ENCODE data around the gene AMFR. TPM values are rescaled to one million over a fixed set of nuclear protein-coding genes. Genes with fewer than 3 reads are reported as not detected.

AMFR gene
- total RNA-seq, 6 experiments from 2014 or later = 104 to 117 (median 112) TPM

DNA sequence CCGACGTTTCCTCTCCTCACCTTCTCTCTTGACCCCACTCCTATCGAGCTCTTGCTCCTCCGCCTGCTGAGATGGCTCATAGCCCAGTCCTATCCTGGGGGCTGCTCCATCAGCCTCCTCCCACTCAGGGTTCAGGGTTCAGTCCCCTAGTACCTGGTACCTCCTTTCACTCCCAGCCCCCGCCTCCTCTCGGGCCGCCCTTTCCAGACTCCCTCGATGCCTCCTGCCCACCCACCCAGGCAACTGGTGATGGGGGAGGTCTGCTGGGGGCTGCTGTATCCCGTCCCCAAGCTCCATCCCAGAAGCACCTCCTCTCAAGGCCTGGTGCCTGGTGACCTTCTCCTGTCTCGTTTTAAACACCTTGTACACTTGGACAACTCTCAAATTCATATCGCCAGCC is 93.9 kb downstream of the AMFR start:
- DNase-seq = no peak
- H3K4me3 Mint-ChIP-seq = no peak overlapping the region
- H3K27ac Mint-ChIP-seq = no peak overlapping the region
- H3K36me3 Mint-ChIP-seq (ENCODE audit: low read depth) = no peaks in the 10 kb centered on the region
- no peaks in the 10 kb centered on the region for H3K9me3 Mint-ChIP-seq
- H3K27me3 Mint-ChIP-seq (ENCODE audit: insufficient read depth) = peaks cover 23% of the 10 kb centered on the region
- TF ChIP-seq CTCF (IDR thresholded peaks at IDR 0.05) = no peak
- peaks cover 6% of the 10 kb centered on the region; the same call in 1 of the 2 replicates for H3K4me1 Mint-ChIP-seq (ENCODE audit: low read depth)

DNA sequence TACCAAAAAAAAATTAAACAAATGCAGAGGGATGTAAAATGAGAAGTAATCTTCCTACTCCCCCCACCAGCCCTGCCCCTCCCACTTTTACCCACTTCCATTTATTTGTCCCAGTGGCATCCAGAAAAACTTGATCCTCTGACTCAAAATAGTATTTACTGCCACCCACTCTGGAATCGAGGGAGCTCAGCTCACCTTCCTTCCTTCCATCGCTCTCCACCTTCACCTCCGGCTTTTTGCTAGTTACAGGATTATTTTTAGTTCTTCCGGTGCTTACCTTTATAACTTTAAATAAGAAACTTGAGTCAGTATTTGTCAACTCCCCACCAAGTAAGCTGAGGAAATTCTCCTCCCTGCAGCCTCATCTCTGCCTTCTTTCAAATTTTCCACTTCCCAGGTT is 94.9 kb downstream of the AMFR start:
- H3K9me3 Mint-ChIP-seq = no peaks in the 10 kb centered on the region
- no peaks in the 10 kb centered on the region for H3K36me3 Mint-ChIP-seq (ENCODE audit: low read depth)
- peaks cover 6% of the 10 kb centered on the region; the same call in 1 of the 2 replicates for H3K4me1 Mint-ChIP-seq (ENCODE audit: low read depth)
- H3K27me3 Mint-ChIP-seq (ENCODE audit: insufficient read depth) = peaks cover 29% of the 10 kb centered on the region
- DNase-seq = no peak
- no peak overlapping the region for H3K27ac Mint-ChIP-seq
- H3K4me3 Mint-ChIP-seq = no peak overlapping the region
- TF ChIP-seq CTCF (IDR thresholded peaks at IDR 0.05) = no peak

- H3K36me3 Mint-ChIP-seq (ENCODE audit: low read depth) = no peaks in the 10 kb centered on the region
- no peaks in the 10 kb centered on the region for H3K9me3 Mint-ChIP-seq
- no peak for DNase-seq
- peaks cover 29% of the 10 kb centered on the region for H3K27me3 Mint-ChIP-seq (ENCODE audit: insufficient read depth)
- no peak overlapping the region for H3K27ac Mint-ChIP-seq
- 0 out of 2 replicates have a peak, but pooled peaks have one; percentile 11 for TF ChIP-seq CTCF (IDR thresholded peaks at IDR 0.05)
- H3K4me1 Mint-ChIP-seq (ENCODE audit: low read depth) = peaks cover 6% of the 10 kb centered on the region; the same call in 1 of the 2 replicates
- no peak overlapping the region for H3K4me3 Mint-ChIP-seq
Observed at GRCh38 chr16:56329887-56330286, 95.5 kb downstream of the AMFR start.

DNA sequence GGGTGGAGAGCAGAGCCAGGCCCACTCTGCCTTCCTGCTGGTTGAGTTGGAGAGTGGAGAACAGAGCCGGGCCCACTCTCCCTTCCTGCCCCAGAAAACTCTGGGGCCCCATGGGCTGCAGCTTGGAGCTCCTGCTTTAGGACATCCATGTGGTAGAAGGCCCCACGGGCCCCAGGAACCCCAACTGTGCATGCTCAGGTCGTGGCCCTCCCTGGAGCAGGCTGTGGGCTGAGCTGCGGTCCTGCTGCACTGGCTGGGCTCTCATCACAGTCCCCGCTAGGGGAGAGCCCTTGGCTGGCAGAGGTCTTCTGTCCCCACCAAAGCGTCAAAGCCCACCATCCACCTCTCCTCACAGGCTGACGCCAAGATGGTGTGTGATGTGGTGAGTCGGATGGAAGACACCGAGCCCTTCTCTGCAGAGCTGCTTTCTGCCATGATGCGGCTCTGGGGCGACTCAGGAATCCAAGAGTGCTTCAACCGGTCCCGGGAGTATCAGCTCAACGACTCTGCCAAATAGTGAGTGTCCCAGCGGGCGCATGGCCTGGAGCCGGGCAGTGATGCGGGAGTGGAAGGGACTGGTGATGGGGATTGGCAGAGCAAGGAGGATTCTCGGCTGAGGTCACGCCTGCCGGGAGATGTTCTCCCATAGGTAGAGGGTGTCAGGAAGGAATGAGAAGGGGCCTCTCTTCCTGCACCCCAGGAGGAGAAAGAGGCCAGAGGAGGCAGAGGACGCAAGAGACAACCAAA is 96.9 kb downstream of the AMFR start:
- H3K27me3 Mint-ChIP-seq (ENCODE audit: insufficient read depth) = peaks cover 31% of the 10 kb centered on the region
- no peak overlapping the region for H3K27ac Mint-ChIP-seq
- H3K4me3 Mint-ChIP-seq = no peak overlapping the region
- H3K36me3 Mint-ChIP-seq (ENCODE audit: low read depth) = no peaks in the 10 kb centered on the region
- H3K9me3 Mint-ChIP-seq = no peaks in the 10 kb centered on the region
- no peak for DNase-seq
- TF ChIP-seq CTCF (IDR thresholded peaks at IDR 0.05) = no peak
- peaks cover 6% of the 10 kb centered on the region; the same call in 1 of the 2 replicates for H3K4me1 Mint-ChIP-seq (ENCODE audit: low read depth)

DNA sequence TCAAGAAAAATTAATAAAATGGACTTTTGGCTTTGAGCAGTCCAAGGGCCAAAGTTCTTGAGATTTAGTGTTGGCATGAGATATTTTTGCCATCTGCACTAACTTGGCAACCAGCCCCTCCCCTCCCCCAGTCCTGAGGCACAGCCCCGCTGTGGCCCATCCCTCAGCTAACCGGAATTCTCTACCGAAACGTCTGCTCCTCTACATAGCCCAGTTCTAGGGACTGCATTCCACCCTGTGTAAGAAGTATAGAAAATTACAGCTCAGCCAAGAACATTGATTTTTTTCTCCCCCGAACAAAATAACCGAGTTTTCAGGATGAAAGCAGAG is 97.5 kb downstream of the AMFR start:
- no peak for TF ChIP-seq CTCF (IDR thresholded peaks at IDR 0.05)
- Mint-ChIP-seq H3K9me3 (no peaks in the 10 kb centered on the region), H3K4me1 (ENCODE audit: low read depth) (peaks cover 4% of the 10 kb centered on the region; the same call in 1 of the 2 replicates), H3K4me3 (no peak overlapping the region), H3K36me3 (ENCODE audit: low read depth) (no peaks in the 10 kb centered on the region), H3K27ac (no peak overlapping the region), H3K27me3 (ENCODE audit: insufficient read depth) (peaks cover 32% of the 10 kb centered on the region)
- DNase-seq = no peak
